Measurements from ENCODE around the gene SLC25A41.

SLC25A41 gene

GRCh38 chr19:6433663-6434062 lies at the start of gene SLC25A41:
TSS of gene SLC25A41 (minus strand) at chr19:6433763. CDS start at chr19:6433693, 70 bp downstream.
- no peak within 1 kb of the TSS for H3K9ac ChIP-seq (ENCODE audit: low read length)
- H3K9me3 ChIP-seq (ENCODE audit: control insufficient read depth, low read length), result no peaks in the 10 kb centered on the region
- H3K4me1 ChIP-seq (ENCODE audit: control insufficient read depth, insufficient read depth, low read length), result no peaks in the 10 kb centered on the region
- no peak within 1 kb of the TSS for H3K4me3 ChIP-seq (ENCODE audit: low read length)
- no peaks in the 10 kb centered on the region for H3K27me3 ChIP-seq (ENCODE audit: control insufficient read depth, insufficient read depth, low read length)
- H3K36me3 ChIP-seq (ENCODE audit: control insufficient read depth, insufficient read depth, low read length), result no peaks in the 10 kb centered on the region

GRCh38 chr19:6483235-6483634 lies 49.7 kb upstream of the SLC25A41 start:
- H3K36me3 ChIP-seq (ENCODE audit: control insufficient read depth, insufficient read depth, low read length), result no peaks in the 10 kb centered on the region
- peaks cover 3% of the 10 kb centered on the region for H3K27me3 ChIP-seq (ENCODE audit: control insufficient read depth, insufficient read depth, low read length)
- H3K9me3 ChIP-seq (ENCODE audit: control insufficient read depth, low read length), result no peaks in the 10 kb centered on the region
- no peaks in the 10 kb centered on the region for H3K4me1 ChIP-seq (ENCODE audit: control insufficient read depth, insufficient read depth, low read length)
- H3K9ac ChIP-seq (ENCODE audit: low read length), result no peak overlapping the region
- no peak overlapping the region for H3K4me3 ChIP-seq (ENCODE audit: low read length)

GRCh38 chr19:6482343-6482686 lies 48.8 kb upstream of the SLC25A41 start:
- Histone ChIP-seq H3K9ac (ENCODE audit: low read length) (no peak overlapping the region), H3K27me3 (ENCODE audit: control insufficient read depth, insufficient read depth, low read length) (peaks cover 3% of the 10 kb centered on the region), H3K9me3 (ENCODE audit: control insufficient read depth, low read length) (no peaks in the 10 kb centered on the region), H3K4me3 (ENCODE audit: low read length) (no peak overlapping the region), H3K36me3 (ENCODE audit: control insufficient read depth, insufficient read depth, low read length) (no peaks in the 10 kb centered on the region), H3K4me1 (ENCODE audit: control insufficient read depth, insufficient read depth, low read length) (no peaks in the 10 kb centered on the region)

- Histone ChIP-seq H3K9ac (ENCODE audit: low read length) (peak within 1 kb of the TSS; percentile 33), H3K9me3 (ENCODE audit: control insufficient read depth, low read length) (no peaks in the 10 kb centered on the region), H3K36me3 (ENCODE audit: control insufficient read depth, insufficient read depth, low read length) (no peaks in the 10 kb centered on the region), H3K27me3 (ENCODE audit: control insufficient read depth, insufficient read depth, low read length) (peaks cover 8% of the 10 kb centered on the region), H3K4me1 (ENCODE audit: control insufficient read depth, insufficient read depth, low read length) (peaks cover 4% of the 10 kb centered on the region), H3K4me3 (ENCODE audit: low read length) (no peak within 1 kb of the TSS)
These were observed 48.2 kb upstream of the SLC25A41 start, which contains the start of gene DENND1C for GRCh38 chr19:6481541-6482342. TSS of gene DENND1C (minus strand) at chr19:6481787. CDS start at chr19:6481695, 92 bp downstream.

GRCh38 chr19:6480848-6481415 lies 47.4 kb upstream of the SLC25A41 start:
- no peaks in the 10 kb centered on the region for H3K36me3 ChIP-seq (ENCODE audit: control insufficient read depth, insufficient read depth, low read length)
- H3K9me3 ChIP-seq (ENCODE audit: control insufficient read depth, low read length), result no peaks in the 10 kb centered on the region
- peak overlapping the region; percentile 33 for H3K9ac ChIP-seq (ENCODE audit: low read length)
- peaks cover 5% of the 10 kb centered on the region for H3K4me1 ChIP-seq (ENCODE audit: control insufficient read depth, insufficient read depth, low read length)
- peaks cover 10% of the 10 kb centered on the region for H3K27me3 ChIP-seq (ENCODE audit: control insufficient read depth, insufficient read depth, low read length)
- H3K4me3 ChIP-seq (ENCODE audit: low read length), result no peak overlapping the region

GRCh38 chr19:6479836-6480398 lies 46.4 kb upstream of the SLC25A41 start:
- H3K9ac ChIP-seq (ENCODE audit: low read length), result no peak overlapping the region
- no peaks in the 10 kb centered on the region for H3K9me3 ChIP-seq (ENCODE audit: control insufficient read depth, low read length)
- H3K4me1 ChIP-seq (ENCODE audit: control insufficient read depth, insufficient read depth, low read length), result peaks cover 5% of the 10 kb centered on the region
- peaks cover 18% of the 10 kb centered on the region for H3K27me3 ChIP-seq (ENCODE audit: control insufficient read depth, insufficient read depth, low read length)
- H3K4me3 ChIP-seq (ENCODE audit: low read length), result no peak overlapping the region
- H3K36me3 ChIP-seq (ENCODE audit: control insufficient read depth, insufficient read depth, low read length), result no peaks in the 10 kb centered on the region

- Histone ChIP-seq H3K36me3 (ENCODE audit: control insufficient read depth, insufficient read depth, low read length) (no peaks in the 10 kb centered on the region), H3K9me3 (ENCODE audit: control insufficient read depth, low read length) (no peaks in the 10 kb centered on the region), H3K4me3 (ENCODE audit: low read length) (no peak overlapping the region), H3K4me1 (ENCODE audit: control insufficient read depth, insufficient read depth, low read length) (peaks cover 5% of the 10 kb centered on the region), H3K9ac (ENCODE audit: low read length) (no peak overlapping the region), H3K27me3 (ENCODE audit: control insufficient read depth, insufficient read depth, low read length) (peaks cover 18% of the 10 kb centered on the region)
These were observed 45.3 kb upstream of the SLC25A41 start for GRCh38 chr19:6478815-6479214.

GRCh38 chr19:6476896-6477431 lies 43.4 kb upstream of the SLC25A41 start:
- H3K27me3 ChIP-seq (ENCODE audit: control insufficient read depth, insufficient read depth, low read length), result peaks cover 18% of the 10 kb centered on the region
- H3K9me3 ChIP-seq (ENCODE audit: control insufficient read depth, low read length), result no peaks in the 10 kb centered on the region
- H3K4me1 ChIP-seq (ENCODE audit: control insufficient read depth, insufficient read depth, low read length), result peaks cover 9% of the 10 kb centered on the region
- H3K9ac ChIP-seq (ENCODE audit: low read length), result no peak overlapping the region
- H3K36me3 ChIP-seq (ENCODE audit: control insufficient read depth, insufficient read depth, low read length), result no peaks in the 10 kb centered on the region
- H3K4me3 ChIP-seq (ENCODE audit: low read length), result peak overlapping the region; percentile 26

GRCh38 chr19:6476155-6476895 lies 42.8 kb upstream of the SLC25A41 start:
- Histone ChIP-seq H3K4me3 (ENCODE audit: low read length) (peak overlapping the region; percentile 26), H3K9ac (ENCODE audit: low read length) (peak overlapping the region; percentile 14), H3K4me1 (ENCODE audit: control insufficient read depth, insufficient read depth, low read length) (peaks cover 9% of the 10 kb centered on the region), H3K27me3 (ENCODE audit: control insufficient read depth, insufficient read depth, low read length) (peaks cover 18% of the 10 kb centered on the region), H3K9me3 (ENCODE audit: control insufficient read depth, low read length) (no peaks in the 10 kb centered on the region), H3K36me3 (ENCODE audit: control insufficient read depth, insufficient read depth, low read length) (no peaks in the 10 kb centered on the region)

- no peak overlapping the region for H3K9ac ChIP-seq (ENCODE audit: low read length)
- H3K27me3 ChIP-seq (ENCODE audit: control insufficient read depth, insufficient read depth, low read length), result peaks cover 18% of the 10 kb centered on the region
- no peaks in the 10 kb centered on the region for H3K36me3 ChIP-seq (ENCODE audit: control insufficient read depth, insufficient read depth, low read length)
- H3K4me1 ChIP-seq (ENCODE audit: control insufficient read depth, insufficient read depth, low read length), result peaks cover 9% of the 10 kb centered on the region
- no peaks in the 10 kb centered on the region for H3K9me3 ChIP-seq (ENCODE audit: control insufficient read depth, low read length)
- H3K4me3 ChIP-seq (ENCODE audit: low read length), result no peak overlapping the region
These were observed 42.0 kb upstream of the SLC25A41 start for GRCh38 chr19:6475321-6476108.

GRCh38 chr19:6473647-6474046 lies 40.1 kb upstream of the SLC25A41 start:
- H3K4me3 ChIP-seq (ENCODE audit: low read length), result no peak overlapping the region
- H3K4me1 ChIP-seq (ENCODE audit: control insufficient read depth, insufficient read depth, low read length), result peaks cover 9% of the 10 kb centered on the region
- H3K9ac ChIP-seq (ENCODE audit: low read length), result no peak overlapping the region
- no peaks in the 10 kb centered on the region for H3K36me3 ChIP-seq (ENCODE audit: control insufficient read depth, insufficient read depth, low read length)
- no peaks in the 10 kb centered on the region for H3K9me3 ChIP-seq (ENCODE audit: control insufficient read depth, low read length)
- H3K27me3 ChIP-seq (ENCODE audit: control insufficient read depth, insufficient read depth, low read length), result peaks cover 15% of the 10 kb centered on the region

Measured in mucosa of stomach (tissue), 1 donor.